Right cardiac atrium (tissue), 5 donors: Measurements from ENCODE around the gene EPM2AIP1. TPM values are rescaled to one million over a fixed set of nuclear protein-coding genes. Genes with fewer than 3 reads are reported as not detected.

Experiments used
- ATAC-seq, 2 donors: fragments of 200-7000 bp; cut with Tn5 transposase; one replicate each; pipeline versions ENCODE4 v1.8.0 to v1.9.1; 2020; ENCODE audit warnings: moderate library complexity in 2 of 2, mild to moderate bottlenecking in 1 of 2
- DNase-seq, 3 donors: peaks; one replicate each; pipeline ENCODE4 v3.0.0-alpha.2; 2020
- H3K27ac ChIP-seq: one replicate; pipeline ENCODE4 v1.5.1; 2013; ENCODE audit warnings: mild to moderate bottlenecking, low read length, control low read depth, moderate library complexity
- H3K27me3 ChIP-seq: one replicate; pipeline ENCODE4 v1.6.1; 2013; ENCODE audit not compliant: control insufficient read depth, insufficient read depth
- H3K4me1 ChIP-seq: one replicate; pipeline ENCODE4 v1.6.1; 2013; ENCODE audit warnings: low read length; ENCODE audit not compliant: control insufficient read depth, insufficient read depth
- H3K4me3 ChIP-seq: one replicate; pipeline ENCODE4 v1.5.1; 2013; ENCODE audit warnings: low read length, control low read depth
- H3K9me3 ChIP-seq: one replicate; pipeline ENCODE4 v1.6.1; 2013; ENCODE audit warnings: low read length; ENCODE audit not compliant: control insufficient read depth
- WGBS: extraction: QIAGEN DNeasy Blood & Tissue Kit; methylation state at CpG from one replicate; pipeline ENCODE4 v1.1.7; 2013; 5-methylcytosine and 5-hydroxymethylcytosine counted together
- intact Hi-C, 4 donors: fragments of 100-400 bp; cut with DNase I; formaldehyde crosslinking; loops; one replicate each; pipeline versions ENCODE4 v1.11.0 to v1.14.0; 2022 to 2023
- polyA plus RNA-seq: library from polyadenylated mRNA; stranded (reverse); fragments of 200-250 nt; gene quantifications from one replicate; pipeline ENCODE4 v1.2.3, GENCODE V29; 2013
- total RNA-seq, 4 donors: library from RNA; stranded (reverse); fragmentation: NEBNext Ultra II Directional; extraction: Animal tissue kit (Norgen Biotek cat#: 25700); gene quantifications; one replicate each; pipeline ENCODE4 v1.2.1, GENCODE V29; 2021
- donor health status: healthy with polysubstance abuse.
- donor health status: DM: no; HTN: yes; CAD: no.
- donor health status: DM: no; HTN: no; CAD: no.
- donor health status: DM: no; HTN: yes; CAD: no; lungs with severe emphysema.
- donor health status: DM: yes; HTN: yes; CAD: no.

The EPM2AIP1 gene
- total and polyA plus RNA-seq, 5 donors, result 11.0 to 23.0 (median 21.8) TPM

DNA sequence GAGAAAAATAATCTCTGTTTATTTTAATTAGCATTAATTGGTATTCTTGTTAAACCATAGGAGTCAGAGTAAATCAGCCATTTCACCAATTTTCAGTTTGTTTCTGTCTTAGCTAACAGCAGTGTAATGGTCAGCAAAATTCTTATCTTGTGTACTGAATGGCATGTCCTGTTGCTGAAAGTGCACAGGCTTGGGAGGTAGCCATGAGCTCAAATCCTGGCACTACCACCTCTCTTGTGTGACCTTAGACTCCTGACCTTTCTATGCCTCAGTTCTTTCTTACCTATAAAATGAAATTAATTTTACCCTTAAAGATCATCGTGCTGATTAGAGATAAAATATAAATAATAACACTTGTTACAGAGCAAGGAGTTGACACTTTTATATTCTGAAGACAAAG lies 36.2 kb upstream of the EPM2AIP1 start:
- peak; percentile 74 for ATAC-seq
- H3K4me1 ChIP-seq, result peaks cover 5% of the 10 kb centered on the region
- H3K4me3 ChIP-seq, result no peak overlapping the region
- H3K27me3 ChIP-seq, result no peaks in the 10 kb centered on the region
- peak in 2 of 3 donors; percentile 27 to 44 for DNase-seq
- 86% methylated on average over 1 of the region's 1 CpG for WGBS
- H3K9me3 ChIP-seq, result no peaks in the 10 kb centered on the region
- peak overlapping the region; percentile 93 for H3K27ac ChIP-seq
- intact Hi-C loops, result loop anchor here in 3 of 4 donors (10.0 kb wide), 1 partner anchor 186 kb away; no protein-coding TSS in a partner anchor

GRCh38 chr3:37028329-37028728 lies 35.4 kb upstream of the EPM2AIP1 start:
- peaks cover 5% of the 10 kb centered on the region for H3K4me1 ChIP-seq
- peak overlapping the region; percentile 1 for H3K27ac ChIP-seq
- 34% methylated on average over 1 of the region's 1 CpG for WGBS
- no peaks in the 10 kb centered on the region for H3K9me3 ChIP-seq
- DNase-seq, result peak; percentile 72 to 85 (median 72)
- peak; percentile 75 to 80 for ATAC-seq
- intact Hi-C loops, result loop anchor here in 3 of 4 donors (10.0 kb wide), 1 partner anchor 186 kb away; no protein-coding TSS in a partner anchor
- H3K4me3 ChIP-seq, result no peak overlapping the region
- no peaks in the 10 kb centered on the region for H3K27me3 ChIP-seq

DNA sequence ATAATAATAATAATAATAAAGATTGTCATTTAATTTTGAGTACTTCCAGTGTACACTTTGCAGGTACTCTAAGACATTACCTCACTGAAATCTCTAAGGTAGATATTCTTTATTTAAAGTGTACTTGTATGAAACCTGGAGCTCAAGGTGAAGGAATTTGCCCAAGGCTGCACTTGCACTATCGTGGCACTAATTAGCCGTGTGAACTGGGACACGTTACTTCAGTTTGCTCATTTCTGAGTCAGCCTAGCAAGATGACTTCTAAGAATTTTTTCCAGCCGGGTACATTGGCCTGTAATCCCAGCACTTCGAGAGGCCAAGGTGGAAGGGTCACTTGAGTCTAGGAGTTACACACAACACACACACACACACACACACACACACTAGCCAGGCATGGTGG lies 33.9 kb upstream of the EPM2AIP1 start:
- intact Hi-C loops, result loop anchor here in 3 of 4 donors (10.0 kb wide), 1 partner anchor 188 kb away; no protein-coding TSS in a partner anchor
- H3K27ac ChIP-seq, result no peak overlapping the region
- no peaks in the 10 kb centered on the region for H3K9me3 ChIP-seq
- H3K27me3 ChIP-seq, result no peaks in the 10 kb centered on the region
- DNase-seq (no peak), ATAC-seq (no peak)
- no peak overlapping the region for H3K4me3 ChIP-seq
- peaks cover 3% of the 10 kb centered on the region for H3K4me1 ChIP-seq
- WGBS, result 74% methylated on average over 5 of the region's 5 CpGs

GRCh38 chr3:37025561-37026335 lies 32.8 kb upstream of the EPM2AIP1 start:
- no peaks in the 10 kb centered on the region for H3K9me3 ChIP-seq
- intact Hi-C loops, result loop anchor here in 3 of 4 donors (10.0 kb wide), 1 partner anchor 189 kb away; no protein-coding TSS in a partner anchor
- ATAC-seq (no peak), DNase-seq (no peak)
- H3K4me3 ChIP-seq, result no peak overlapping the region
- H3K4me1 ChIP-seq, result no peaks in the 10 kb centered on the region
- H3K27ac ChIP-seq, result peak overlapping the region; percentile 30
- H3K27me3 ChIP-seq, result no peaks in the 10 kb centered on the region
- WGBS, result 75% methylated on average over 3 of the region's 3 CpGs

DNA sequence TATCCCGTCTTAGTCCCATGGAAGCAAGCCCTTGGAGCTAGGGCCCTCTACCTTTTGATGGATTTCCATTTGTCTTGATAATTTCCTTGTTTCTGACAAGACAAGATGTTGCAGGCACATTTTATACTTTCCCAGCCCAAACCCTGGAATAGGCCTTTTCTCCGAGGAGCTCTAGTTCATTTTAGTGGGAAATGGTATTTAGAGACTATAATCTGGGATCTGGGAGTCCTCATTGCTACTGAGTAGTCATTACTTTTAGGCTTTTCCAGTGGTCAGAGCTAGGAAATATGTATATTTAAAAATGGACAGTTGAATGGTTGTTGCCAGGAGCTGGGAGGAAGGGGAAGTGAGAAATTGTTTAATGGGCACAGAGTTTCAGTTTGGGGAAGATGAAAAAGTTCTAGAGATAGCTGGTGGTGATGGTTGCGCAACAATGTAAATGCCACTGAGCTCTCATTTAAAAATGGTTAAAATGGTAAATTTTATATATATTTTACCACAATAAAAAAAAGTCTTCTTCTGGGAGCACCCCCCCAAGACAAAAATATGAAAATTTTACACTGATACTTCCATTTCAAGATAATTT lies 32.0 kb upstream of the EPM2AIP1 start:
- no peaks in the 10 kb centered on the region for H3K4me1 ChIP-seq
- H3K9me3 ChIP-seq, result no peaks in the 10 kb centered on the region
- intact Hi-C loops, result loop anchor here (5.0 to 10.0 kb wide), 2 partner anchors 187 to 190 kb away; no protein-coding TSS in a partner anchor
- H3K4me3 ChIP-seq, result no peak overlapping the region
- no peaks in the 10 kb centered on the region for H3K27me3 ChIP-seq
- no peak for DNase-seq
- WGBS, result 97% methylated on average over 3 of the region's 3 CpGs
- no peak overlapping the region for H3K27ac ChIP-seq
- no peak for ATAC-seq

- 80% methylated on average over 2 of the region's 2 CpGs for WGBS
- DNase-seq, result no peak
- H3K27ac ChIP-seq, result no peak overlapping the region
These were observed 31.2 kb upstream of the EPM2AIP1 start for GRCh38 chr3:37024092-37024491.

DNA sequence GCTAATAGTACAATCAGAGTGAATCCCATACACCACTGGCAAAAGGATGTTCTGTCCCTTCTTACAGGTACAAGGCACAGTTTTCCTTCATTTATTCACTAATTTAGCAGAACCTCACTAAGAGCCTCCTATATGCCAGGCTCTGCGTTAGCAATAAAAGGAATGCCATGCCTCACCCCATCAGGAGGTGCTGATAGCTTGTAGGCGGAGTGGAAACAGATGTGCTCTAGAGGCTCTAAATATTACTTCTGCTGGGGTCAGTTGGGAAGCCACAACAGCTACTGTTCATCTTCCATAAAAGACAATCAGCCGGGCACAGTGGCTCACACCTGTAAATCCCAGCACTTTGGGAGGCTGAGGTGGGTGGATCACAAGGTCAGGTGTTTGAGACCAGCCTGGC lies 24.8 kb upstream of the EPM2AIP1 start:
- DNase-seq (no peak), ATAC-seq (no peak)
- WGBS, result 71% methylated on average over 3 of the region's 3 CpGs
- H3K4me3 ChIP-seq, result no peak overlapping the region
- H3K27me3 ChIP-seq, result no peaks in the 10 kb centered on the region
- intact Hi-C loops, result no loop called here
- peaks cover 2% of the 10 kb centered on the region for H3K4me1 ChIP-seq
- peak overlapping the region; percentile 41 for H3K27ac ChIP-seq
- no peaks in the 10 kb centered on the region for H3K9me3 ChIP-seq

More at GRCh38 chr3:37024092-37024491, 31.2 kb upstream of the EPM2AIP1 start:
- Histone ChIP-seq H3K4me3 (no peak overlapping the region), H3K4me1 (no peaks in the 10 kb centered on the region), H3K9me3 (no peaks in the 10 kb centered on the region), H3K27me3 (no peaks in the 10 kb centered on the region)
- ATAC-seq, result no peak
- intact Hi-C loops, result loop anchor here (5.0 to 10.0 kb wide), 2 partner anchors 188 to 191 kb away; no protein-coding TSS in a partner anchor

DNA sequence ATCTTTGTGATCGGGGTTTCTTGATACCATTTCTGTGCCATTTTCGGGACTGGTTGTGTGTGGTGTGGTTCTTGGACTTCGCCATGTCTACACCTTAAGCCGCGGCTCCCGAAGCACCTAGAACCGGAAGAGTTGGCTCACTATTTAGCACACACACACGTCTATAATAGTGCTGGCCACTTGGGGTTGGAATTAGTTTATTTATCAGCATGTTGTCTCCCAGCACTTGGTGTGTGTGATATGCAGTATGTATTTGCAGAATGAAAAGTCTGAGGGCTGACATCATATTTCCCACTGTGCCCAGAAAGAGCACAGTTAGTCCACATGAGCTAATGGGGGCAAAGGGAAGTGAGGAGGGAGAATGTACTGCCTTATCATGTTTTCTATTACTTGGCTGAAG lies 24.0 kb upstream of the EPM2AIP1 start:
- H3K4me3 ChIP-seq, result no peak overlapping the region
- H3K4me1 ChIP-seq, result peaks cover 2% of the 10 kb centered on the region
- ATAC-seq (peak; percentile 47 to 72), DNase-seq (no peak)
- WGBS, result 69% methylated on average over 8 of the region's 8 CpGs
- peak overlapping the region; percentile 41 for H3K27ac ChIP-seq
- intact Hi-C loops, result no loop called here
- no peaks in the 10 kb centered on the region for H3K9me3 ChIP-seq
- no peaks in the 10 kb centered on the region for H3K27me3 ChIP-seq

GRCh38 chr3:37015642-37016041 lies 22.7 kb upstream of the EPM2AIP1 start:
- intact Hi-C loops, result no loop called here
- Histone ChIP-seq H3K4me3 (no peak overlapping the region), H3K27me3 (no peaks in the 10 kb centered on the region), H3K27ac (peak overlapping the region; percentile 70), H3K4me1 (peaks cover 2% of the 10 kb centered on the region), H3K9me3 (no peaks in the 10 kb centered on the region)
- DNase-seq (no peak), ATAC-seq (peak; percentile 71 to 75)
- 67% methylated on average over 5 of the region's 5 CpGs for WGBS

GRCh38 chr3:37014620-37015019 lies 21.7 kb upstream of the EPM2AIP1 start:
- H3K4me1 ChIP-seq, result peaks cover 2% of the 10 kb centered on the region
- no peaks in the 10 kb centered on the region for H3K9me3 ChIP-seq
- no peak overlapping the region for H3K4me3 ChIP-seq
- intact Hi-C loops, result no loop called here
- peak; percentile 85 to 87 for ATAC-seq
- H3K27ac ChIP-seq, result no peak overlapping the region
- H3K27me3 ChIP-seq, result no peaks in the 10 kb centered on the region
- 64% methylated on average over 2 of the region's 2 CpGs for WGBS
- peak; percentile 51 to 84 (median 82) for DNase-seq
